IPS-11a (cell line): ENCODE results near the gene CNPY1.

Experiments
- H3K4me3 ChIP-seq: one replicate; pipeline ENCODE4 v1.5.1; 2013; ENCODE audit warnings: low read depth, low read length, control low read depth

CNPY1 gene

DNA sequence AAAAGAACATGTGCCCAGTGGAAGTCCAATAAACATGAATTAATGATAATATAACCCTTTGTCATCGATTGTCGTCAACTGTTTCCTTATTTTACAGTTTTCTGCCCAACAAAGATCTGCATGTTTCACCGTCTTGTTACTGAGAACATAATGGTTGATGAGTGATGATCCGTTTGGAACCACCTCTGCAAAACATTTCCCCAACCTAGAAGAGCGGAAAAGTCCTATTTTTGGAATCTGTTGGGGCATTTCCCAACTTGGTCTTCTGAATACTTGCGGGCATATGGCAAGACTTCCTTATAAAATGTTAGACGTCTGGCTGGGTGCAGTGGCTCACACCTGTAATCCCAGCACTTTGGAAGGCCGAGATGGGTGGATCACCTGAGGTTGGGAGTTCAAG is 32.1 kb downstream of the CNPY1 start:
- H3K4me3 ChIP-seq = no peak overlapping the region

DNA sequence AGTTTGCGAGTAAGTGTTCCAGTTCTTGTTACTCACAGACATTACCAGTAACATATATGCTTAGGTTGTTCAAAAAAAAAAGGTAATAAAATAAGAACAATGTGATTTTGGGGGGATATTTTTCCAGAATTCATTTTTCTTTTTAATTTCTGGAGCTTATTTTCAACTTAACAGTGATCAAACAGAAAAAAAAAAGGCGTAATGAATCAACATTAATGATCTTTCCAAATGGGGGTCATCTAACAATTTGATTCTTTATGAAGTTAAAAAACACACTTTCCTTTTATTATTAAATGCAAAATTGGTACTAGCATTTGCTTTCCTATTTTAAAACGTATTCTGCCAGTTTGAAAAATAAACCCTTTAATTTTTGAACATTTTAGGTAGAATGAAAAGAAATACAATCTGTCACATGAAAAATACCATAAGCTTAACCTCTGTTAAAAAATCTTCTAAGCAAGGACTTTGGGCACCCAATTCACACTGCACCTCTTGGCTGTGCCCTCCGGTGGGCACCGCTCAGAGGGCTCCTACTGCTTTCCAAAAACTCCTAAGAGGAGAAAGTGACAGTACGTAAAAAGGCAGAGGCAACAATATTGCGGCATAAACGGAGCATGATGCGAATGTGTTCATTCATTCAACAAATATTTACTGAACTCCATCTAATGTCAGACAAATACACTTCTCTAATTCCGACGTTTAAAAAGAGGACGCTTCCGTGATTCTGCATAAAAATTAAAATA is 32.6 kb downstream of the CNPY1 start:
- H3K4me3 ChIP-seq = no peak overlapping the region

DNA sequence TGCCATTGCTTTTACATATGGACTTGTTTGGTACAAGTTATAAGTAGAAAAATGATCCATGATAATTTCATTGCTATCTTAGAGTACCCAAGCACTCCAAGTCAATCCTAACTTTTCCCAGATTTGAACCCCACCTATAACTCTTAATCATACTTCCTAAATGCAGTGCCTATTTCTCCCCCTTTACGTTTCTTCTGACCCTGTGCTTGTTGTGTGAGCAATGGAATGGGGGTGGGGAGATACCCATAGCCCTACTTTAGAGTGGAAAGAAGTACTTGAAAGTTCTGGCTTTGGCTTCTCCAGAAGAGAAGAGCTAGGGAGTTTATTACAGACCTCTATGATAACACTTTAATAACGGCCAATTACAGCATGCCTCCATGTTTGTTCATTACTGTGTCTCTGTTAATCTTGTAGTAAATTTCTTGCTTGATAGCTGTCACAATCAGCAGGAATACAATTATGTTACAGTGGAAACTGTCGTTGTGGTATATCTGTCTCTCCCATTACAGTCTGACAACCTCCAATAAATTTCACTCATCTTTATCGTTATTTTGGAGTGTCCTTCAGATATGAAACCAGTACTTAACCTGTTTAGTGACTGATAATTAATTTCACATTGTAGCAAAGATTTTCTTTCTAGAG is 34.0 kb downstream of the CNPY1 start:
- no peak overlapping the region for H3K4me3 ChIP-seq

DNA sequence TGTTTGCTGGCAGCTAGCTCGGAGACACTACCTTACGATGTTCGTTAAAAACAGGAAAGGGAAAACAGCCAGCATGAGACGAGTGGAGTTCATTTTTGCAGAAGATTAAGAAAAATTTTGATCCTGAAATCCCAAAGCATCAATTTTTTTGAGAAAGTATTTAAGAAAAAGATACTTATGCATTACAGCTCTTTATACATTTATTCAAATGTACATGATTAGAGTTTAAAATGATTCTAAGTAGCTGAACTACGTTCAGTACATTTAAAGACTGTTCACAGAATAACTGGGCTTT is 34.7 kb downstream of the CNPY1 start:
- no peak overlapping the region for H3K4me3 ChIP-seq

DNA sequence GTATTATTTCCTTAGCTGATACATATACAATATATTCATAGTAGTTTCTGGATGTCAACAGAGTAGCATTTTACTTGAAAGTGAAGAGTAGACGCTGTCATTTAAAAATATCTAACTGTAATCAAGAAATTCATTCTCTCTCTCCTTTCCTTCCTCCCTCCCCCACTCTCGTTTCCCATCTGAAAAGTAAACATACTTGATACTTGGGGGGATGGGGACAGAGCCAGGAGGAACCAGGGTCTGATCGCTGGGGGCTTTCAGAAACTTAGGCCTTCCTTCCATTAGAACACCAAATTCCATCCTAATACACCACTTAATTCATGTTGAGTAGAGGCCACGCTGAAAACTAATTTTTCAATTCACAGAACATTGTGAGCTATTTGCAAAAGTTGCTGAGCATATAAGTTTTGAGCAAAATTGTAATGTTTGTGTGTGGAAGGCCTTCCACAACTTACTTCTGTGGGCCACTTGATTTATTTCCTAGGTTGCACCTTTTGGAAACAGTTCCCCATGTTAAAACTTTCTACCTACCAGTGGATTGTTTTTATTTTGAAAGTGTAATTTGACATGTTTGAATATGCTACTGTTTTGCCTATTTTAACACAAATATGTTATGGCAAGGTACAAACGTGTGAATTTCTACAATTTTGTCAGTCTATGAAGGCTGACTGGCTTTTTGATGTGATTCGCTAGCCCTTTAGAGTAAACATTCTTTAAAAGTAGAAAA is 35.2 kb downstream of the CNPY1 start:
- H3K4me3 ChIP-seq = no peak overlapping the region

DNA sequence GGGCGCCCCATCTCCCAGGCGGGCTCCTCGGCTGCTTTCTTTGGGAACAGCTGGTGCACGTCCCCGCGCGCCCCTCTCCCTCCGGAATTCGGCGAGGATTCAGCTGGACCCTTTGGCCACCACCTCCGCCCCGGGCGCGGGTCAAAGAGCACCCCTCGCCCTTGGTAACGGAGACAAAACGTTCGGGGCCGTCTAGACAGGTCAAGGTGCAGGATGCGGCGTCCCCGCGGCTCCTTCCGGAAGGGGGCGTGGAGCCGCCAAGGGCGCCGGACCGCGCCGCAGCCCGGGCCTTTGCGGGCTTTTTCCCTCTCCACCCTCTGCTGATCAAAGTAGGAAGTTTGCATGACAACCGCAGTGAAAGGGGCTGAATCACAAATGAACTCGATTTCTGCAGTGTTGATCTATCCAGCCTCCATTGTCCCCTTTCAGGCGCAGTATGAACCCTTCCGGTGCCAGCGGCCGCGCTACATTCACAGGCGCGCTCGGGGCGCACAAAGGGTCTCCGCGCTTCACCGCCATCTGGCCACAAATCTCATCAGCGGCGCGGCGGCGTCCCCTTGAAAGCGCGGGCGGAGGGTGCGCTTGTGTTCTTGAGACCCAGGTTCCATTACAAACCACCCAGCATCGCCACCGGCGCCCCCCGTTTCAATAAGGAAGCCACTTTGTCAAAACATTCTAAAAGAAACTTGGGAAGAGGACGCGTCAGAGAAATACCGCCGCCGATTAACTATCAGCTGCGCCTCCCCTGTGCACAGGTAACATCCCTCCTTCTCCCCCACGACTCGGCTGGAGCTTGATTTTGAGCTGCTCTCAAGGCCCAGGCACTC is 36.4 kb downstream of the CNPY1 start:
- peak overlapping the region; percentile 34 for H3K4me3 ChIP-seq

DNA sequence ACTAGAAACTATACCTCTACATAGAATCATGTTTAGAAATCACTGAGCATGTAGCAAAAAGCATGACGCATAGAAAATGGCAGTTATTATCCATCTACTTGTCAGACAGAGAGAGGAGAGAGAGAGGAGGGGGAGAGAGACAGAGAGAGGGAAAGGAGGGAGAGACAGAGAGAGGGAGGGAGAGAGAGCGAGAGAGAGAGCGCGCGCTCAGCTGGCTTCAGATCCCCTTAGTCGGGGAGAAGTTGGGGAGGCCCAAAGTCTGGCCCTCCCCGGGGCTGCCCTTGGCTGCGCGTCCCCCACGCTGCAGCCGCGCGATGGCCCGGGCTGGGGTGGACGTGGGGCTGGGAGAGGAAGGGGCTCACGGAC is 37.0 kb downstream of the CNPY1 start:
- peak overlapping the region; percentile 34 for H3K4me3 ChIP-seq

DNA sequence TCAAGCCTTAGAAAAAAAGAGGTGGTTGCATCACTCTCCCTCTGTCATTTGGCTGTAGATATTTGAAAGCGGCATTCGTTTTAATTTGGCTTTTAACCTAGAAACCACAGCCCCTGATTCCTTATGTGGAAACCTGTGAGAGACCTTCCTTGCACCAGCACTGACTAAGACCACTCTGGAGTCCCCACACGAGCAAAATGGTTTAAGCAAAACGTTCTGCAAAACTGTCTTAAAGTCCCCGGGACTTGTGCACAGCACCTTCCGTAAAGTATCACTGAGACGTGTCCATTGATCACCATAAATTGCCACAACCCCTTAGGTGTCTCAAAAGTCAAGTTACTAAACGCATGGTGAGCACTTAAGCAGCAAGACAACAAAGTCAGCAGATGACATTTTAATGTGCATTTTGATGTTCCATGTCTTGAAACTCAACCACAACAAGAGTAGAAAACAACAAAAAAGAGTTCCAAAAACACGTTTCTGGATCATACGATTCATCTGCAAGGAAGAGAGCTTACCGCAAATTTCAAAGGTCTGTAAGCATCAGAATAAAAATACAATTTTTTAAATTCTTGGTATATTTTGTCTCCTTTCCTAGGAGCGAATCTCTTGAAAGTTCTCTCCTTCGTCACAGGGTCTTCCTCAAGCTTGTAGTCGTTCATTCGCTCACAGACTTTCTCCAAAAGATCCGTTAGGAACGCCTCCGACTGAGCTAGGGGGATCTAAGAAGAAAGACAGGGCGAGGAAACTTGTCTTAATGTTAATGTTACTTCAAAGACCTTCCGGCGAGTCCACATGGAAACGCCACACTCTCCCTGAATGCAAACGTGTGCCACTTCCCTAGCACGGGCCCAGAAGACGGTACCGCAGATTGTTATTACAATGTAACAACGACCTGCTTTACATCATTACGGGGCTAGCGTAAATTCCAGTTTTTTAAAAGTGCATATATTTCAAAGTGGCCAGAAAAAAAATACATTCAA is 37.7 kb downstream of the CNPY1 start:
- no peak overlapping the region for H3K4me3 ChIP-seq

DNA sequence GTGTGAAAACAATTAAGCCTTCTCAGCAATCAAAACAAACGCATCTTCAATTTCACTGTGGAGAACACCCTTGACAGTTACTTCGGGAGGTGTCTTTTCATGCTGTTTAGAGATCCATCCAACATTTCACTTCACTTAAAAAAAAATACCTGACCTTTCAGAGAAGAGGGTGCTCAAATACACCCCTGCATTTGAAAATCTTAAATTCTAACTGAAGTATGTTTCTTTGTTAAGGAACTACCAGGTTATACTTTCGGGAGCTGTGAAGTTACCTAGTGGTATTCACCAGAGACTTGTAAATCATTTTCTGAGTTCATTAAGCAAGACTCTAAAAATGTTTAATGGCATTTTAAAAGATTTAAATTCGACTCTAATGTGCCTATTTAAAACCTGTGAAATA is 38.8 kb downstream of the CNPY1 start:
- no peak overlapping the region for H3K4me3 ChIP-seq

DNA sequence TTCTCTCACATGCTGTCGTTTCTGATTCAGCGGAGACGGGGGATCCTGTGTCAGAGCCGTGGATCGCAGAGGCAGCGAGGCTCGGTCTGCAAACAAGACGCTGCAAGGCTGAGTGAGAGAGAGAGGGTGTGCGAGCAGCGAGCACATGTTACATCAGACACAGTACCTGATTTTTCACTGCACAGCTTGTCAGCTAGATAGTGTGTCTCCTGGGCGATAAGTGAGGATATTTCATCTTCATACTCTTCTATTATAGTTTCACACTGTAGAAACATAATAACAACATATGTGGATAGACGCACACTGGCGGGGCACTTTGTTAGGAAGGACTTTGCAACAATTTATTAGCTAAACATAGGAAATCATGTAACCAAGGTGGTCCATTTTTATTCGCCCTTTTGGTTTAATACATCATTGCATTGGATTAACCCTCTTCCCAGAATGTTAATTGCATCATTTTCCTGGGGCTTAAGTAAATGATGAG is 39.5 kb downstream of the CNPY1 start:
- no peak overlapping the region for H3K4me3 ChIP-seq

DNA sequence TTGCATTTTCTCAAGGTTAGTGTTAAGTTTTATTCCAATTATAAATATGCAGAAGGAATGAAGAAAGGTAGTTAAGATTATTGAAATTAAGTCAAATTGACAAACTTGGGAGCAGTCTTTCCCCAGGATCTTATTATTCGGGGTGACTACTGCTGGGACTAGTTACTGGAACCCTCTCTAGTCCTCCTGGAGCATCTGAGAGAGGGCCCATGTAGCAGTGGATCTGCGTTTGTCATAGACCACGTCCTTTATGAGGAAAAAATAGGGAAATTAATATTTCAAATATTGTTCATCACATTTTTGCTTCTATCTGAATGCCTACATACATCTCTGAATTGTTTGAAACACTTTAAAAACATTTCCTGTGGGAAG is 41.0 kb downstream of the CNPY1 start:
- H3K4me3 ChIP-seq = no peak overlapping the region

DNA sequence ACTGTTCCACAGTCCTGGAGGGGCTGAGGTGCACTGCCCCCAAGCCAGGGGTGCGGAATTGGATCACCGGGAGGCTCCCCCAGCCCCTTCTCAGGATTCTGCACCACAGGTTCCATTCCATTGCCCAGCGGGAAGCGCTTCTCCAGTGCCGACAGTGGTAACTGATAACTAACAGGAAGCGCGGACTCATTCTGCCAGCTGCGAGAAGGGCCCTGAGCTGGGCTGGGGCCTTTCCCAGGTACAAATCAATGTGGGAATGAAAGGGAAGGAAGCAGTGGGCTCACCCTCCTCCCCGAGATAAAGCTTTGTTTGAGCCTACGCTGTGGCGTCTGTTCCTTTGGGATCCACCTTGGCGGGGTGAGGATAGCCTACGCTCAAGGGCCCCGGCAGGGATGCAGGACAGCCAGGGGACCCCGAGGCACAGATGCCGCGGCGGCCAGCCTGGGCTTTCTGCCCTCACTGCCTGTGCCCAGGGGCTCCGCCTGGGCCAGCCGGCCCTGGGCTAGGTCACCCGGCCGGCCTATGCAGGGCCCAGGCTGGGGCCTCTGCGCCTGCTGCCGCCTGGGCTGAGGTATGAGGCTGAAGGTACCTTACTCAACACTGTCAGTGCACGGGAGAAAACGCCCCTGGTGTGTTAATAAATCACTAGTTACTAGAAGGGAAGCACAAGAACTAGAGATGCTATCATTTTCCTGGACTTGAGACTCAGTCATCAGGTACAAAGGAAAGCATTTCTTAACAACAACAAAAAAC is 49.0 kb downstream of the CNPY1 start:
- no peak overlapping the region for H3K4me3 ChIP-seq

DNA sequence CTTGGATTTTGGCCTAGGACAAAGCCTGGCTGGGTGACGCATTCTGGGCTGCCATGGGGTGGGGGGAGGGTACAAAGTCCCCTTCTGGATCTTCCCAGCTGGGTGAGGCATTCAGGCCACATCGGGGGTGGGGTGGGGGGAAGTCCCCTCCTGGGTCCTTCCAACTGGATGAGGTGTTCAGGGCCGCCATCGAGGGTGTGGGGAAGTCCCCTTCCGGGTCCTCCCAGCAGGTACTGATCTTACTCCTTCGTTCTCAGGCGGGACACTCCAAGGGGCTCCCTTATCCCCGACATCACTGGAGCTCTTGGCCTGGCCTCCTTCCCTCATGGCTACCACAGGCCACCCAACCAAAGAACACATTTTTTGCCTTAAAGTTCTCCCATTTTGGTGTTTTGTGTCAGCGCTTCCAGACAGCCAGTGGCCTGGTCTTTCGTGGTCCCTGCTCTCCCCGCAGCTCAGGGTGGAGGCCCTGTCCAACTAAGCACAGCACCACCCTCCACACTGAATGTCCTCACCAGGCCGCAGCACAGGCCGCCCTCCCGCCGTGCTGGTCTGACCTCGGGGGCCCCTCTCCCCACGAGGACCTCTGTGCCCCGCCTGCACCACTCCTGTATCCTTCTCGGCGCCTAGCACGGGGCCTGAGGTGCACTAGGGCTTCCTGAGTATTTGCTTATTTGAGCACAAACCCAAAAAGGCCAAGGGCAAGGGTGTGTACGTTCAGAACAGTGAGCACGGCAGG is 49.9 kb downstream of the CNPY1 start:
- H3K4me3 ChIP-seq = no peak overlapping the region

DNA sequence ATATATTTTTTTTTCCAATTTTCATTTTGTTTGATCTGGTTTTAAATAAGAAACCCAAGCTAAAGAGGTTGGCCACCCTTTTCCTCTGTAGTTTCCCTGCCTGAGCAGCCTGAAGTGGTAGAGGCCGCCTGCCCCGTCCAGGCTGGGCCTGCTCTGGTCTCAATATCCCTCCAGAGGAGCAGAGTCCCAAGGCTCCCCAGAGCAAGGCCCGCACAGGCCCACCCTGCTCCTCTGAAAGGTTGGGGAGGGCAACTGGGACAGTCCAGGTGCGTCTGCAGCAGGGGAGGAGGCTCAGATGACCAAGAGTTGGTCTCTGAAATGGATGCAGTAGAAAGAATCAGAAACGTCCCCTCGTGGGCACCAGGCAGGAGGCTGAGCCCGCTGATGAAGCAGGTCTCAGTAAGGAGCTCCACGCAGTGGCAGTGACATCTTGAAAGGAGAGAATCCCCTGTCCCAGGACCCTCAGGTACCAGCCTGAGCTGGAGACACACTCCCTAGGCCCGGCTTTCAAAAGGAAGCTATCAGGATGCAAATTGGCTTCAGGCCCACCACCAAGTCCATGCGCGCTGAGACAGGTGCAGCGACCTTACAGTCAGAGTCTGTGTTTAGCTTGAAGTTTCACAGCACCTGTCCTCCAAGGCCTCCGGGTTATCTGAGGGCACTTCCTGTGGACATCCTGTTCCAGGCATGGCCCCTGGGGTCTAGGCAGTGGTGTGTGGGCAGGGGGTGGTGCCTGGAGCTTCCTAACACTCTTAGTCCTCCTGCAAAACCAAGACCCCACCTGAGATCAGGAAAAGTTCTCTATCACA is 50.7 kb downstream of the CNPY1 start:
- H3K4me3 ChIP-seq = no peak overlapping the region

DNA sequence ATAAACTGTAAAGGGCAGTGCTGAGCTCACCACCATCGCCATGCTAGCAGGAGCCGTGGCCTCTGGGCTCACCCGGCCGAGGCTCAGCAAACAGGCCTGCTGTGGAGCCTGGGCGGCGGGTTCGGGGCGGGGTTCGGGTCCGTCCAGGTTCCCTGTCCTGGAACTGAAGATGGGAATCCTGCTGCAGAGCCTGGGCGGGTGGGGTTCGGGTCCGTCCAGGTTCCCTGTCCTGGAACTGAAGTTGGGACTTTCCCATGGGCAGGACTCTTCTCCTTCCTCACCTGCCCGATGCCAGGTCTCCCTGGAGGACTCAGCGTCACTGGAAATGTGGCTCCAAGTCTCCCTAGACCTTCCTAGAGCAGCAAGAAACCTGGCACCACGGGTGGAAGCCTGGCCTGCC is 51.8 kb downstream of the CNPY1 start:
- H3K4me3 ChIP-seq = no peak overlapping the region

DNA sequence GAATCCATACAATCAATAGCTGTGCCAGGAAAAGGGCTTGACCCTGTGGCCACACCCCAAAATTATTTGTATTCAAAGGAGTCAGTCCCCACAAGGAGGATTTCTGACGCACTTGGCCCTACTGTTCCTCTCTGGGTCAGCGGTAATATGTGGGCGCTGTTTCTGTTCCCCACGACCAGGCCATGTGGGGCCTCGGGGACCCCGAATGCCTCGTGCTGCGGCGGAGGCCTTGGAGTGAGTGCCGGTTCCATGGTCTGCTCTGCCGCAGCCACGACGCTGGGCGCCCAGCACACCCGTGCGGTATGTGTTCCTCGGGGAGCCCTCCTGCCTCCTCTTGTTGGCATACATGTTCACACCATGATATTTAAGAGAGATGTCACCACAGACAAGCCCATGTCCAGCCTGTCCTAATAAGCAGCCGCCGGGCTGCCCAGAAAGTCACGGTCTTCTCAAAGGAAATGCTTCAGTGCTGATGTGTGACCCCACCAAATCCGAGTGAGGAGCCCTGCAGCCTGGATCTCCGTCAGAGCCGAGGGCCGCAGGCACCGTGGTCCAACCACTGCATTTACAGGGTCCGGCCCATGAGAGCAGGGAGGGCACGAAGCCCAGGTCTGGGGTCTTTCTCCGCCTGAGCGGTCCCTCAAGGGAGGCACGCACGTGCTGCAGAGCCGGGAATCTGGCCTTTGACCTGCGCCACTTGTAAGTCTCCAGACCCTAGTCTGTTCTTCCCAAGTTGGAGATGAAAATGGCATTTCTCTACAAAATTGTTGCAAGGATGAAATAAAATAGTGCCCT is 52.4 kb downstream of the CNPY1 start:
- no peak overlapping the region for H3K4me3 ChIP-seq

DNA sequence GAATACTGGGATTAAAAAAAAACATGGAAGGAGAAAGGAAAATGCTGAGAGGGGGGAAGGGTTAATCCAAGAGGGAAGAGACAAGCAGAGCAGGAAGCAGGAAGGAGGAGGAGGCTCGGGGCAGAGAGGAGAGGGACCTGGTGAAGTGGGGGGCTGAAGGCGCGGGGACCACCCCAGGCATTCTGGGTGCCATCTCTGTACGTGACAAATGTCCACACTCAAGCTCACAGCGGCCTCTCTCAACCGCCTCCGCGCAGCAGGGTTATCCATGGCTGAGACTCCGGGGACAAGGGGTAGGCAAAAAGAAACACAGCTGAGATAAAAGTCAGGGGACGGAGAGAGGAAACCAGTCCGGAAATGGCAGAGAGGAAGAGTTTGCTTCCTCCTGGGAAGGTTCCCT is 54.5 kb downstream of the CNPY1 start:
- H3K4me3 ChIP-seq = no peak overlapping the region
